Heart left ventricle (tissue), 13 donors: Measurements from ENCODE around the gene UBE2R2.
"Not testable (repeated sequence)": the region's sequence is repeated elsewhere in the genome, so short reads cannot be mapped to it uniquely, and the experiment has no call there.

Experiments
- CTCF ChIP-seq, 12 donors: fragments of 200-600 bp; sonication (generic) in 4 of 12; IDR thresholded peaks; one replicate each; pipeline versions ENCODE4 v1.5.0 to v1.8.0; 2018 to 2022; ENCODE audit warnings: antibody characterized with exemption in 12 of 12, mild to moderate bottlenecking in 5 of 12
- POLR2A ChIP-seq, 2 donors: fragments of 450-650 bp; IDR thresholded peaks; one replicate each; pipeline ENCODE4 v1.6.1; 2017; ENCODE audit warnings: antibody characterized with exemption in 2 of 2, mild to moderate bottlenecking in 2 of 2, moderate library complexity in 2 of 2
- donor health status: ischemic (EF 13 %, LVEDD 7.1; RV severe dilation, severe dysfunction).
- donor health status: DM: no; HTN: yes; CAD: no.
- donor health status: DM: no; HTN: no; CAD: no.
- donor health status: ischemic (EF 25% LVEDD 6.9; RV normal size, moderate dysfunction).
- donor health status: ischemic (EF 25% LVEDD 5.7; RV mildly dilated, moderate dysfunction).
- donor health status: ischemic (EF 35%, LVEDD 5.7; RV mildly dilated, moderate dysfunction).
- donor health status: nonischemic (EF 11% LVEDD 7.7; RV severe dilation, severe dysfunction).
- donor health status: DM: yes; HTN: yes; CAD: no.
- donor health status: PGD.
- donor health status: ischemic (EF 29% LVEDD 5.4; RV normal size, mild dysfunction).
- donor health status: nonischemic (EF 23%, LVEDD 6.1; RV moderate dilation, normal function).

- not testable (repeated sequence) for TF ChIP-seq CTCF, POLR2A (IDR thresholded peaks at IDR 0.05)
Measured at GRCh38 chr9:33829641-33830230, 12.8 kb downstream of the UBE2R2 start.
